C4-2B (cell line): ENCODE data around the gene BLCAP.
"Not testable (repeated sequence)": the region's sequence is repeated elsewhere in the genome, so short reads cannot be mapped to it uniquely, and the experiment has no call there.

ENCODE experiments used
- H3K27ac ChIP-seq: fragments of 450-650 bp; 2 replicates; pipeline ENCODE4 v1.5.1; 2017
- CTCF ChIP-seq: fragments of 450-650 bp; conservative IDR thresholded peaks from 2 replicates; pipeline ENCODE4 v1.5.1; 2017; ENCODE audit warnings: mild to moderate bottlenecking
- ZFX ChIP-seq: fragments of 450-650 bp; IDR thresholded peaks from 2 replicates; pipeline ENCODE4 v1.6.1; 2017

Gene BLCAP

GRCh38 chr20:37541326-37541725 is 13.7 kb upstream of the BLCAP start:
- H3K27ac ChIP-seq, result no peak overlapping the region

GRCh38 chr20:37540838-37541237 is 13.2 kb upstream of the BLCAP start:
- not testable (repeated sequence) for H3K27ac ChIP-seq

More at GRCh38 chr20:37541326-37541725, 13.7 kb upstream of the BLCAP start:
- TF ChIP-seq ZFX, result no peak
- no peak for TF ChIP-seq CTCF

GRCh38 chr20:37540001-37540400 is 12.3 kb upstream of the BLCAP start:
- TF ChIP-seq CTCF (no peak), ZFX (no peak)

GRCh38 chr20:37539424-37539823 is 11.7 kb upstream of the BLCAP start:
- TF ChIP-seq CTCF (no peak), ZFX (no peak)
- H3K27ac ChIP-seq, result no peak overlapping the region

More at GRCh38 chr20:37540001-37540400, 12.3 kb upstream of the BLCAP start:
- no peak overlapping the region for H3K27ac ChIP-seq

- no peak overlapping the region for H3K27ac ChIP-seq
- TF ChIP-seq CTCF (no peak), ZFX (no peak)
Measured at GRCh38 chr20:37538003-37538402, 10.3 kb upstream of the BLCAP start.

- TF ChIP-seq ZFX, result no peak
- no peak for TF ChIP-seq CTCF
- H3K27ac ChIP-seq, result no peak overlapping the region
Measured at GRCh38 chr20:37537505-37537904, 9.8 kb upstream of the BLCAP start.

- no peak for TF ChIP-seq CTCF
- no peak for TF ChIP-seq ZFX
- H3K27ac ChIP-seq, result no peak overlapping the region
Measured at GRCh38 chr20:37535443-37536132, 7.9 kb upstream of the BLCAP start.
